ENCODE measurements around the gene RSPO4.

RSPO4 gene

DNA sequence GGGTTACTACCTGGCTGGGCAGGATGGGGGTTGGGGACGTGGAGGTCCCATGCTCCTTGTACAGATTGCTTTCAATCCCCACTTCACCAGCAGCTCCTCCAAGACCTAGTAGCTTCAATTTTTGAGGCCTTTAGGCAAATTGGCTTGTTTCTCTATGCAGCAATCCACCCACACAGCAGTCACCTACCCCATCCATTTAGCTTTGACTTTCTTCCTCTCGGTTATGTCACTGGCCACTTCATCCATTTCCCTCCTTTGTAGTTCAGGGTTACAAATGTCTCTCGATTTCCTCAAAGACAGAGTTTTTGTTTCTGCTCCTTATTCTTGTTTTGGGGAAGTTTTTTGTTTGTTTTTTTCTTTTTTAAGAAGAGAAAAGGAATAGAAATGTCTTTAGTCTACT, 33.4 kb upstream of the RSPO4 start:
- TF ChIP-seq EZH2phosphoT487 (conservative IDR thresholded peaks at IDR 0.05; ENCODE audit: low read length), result no peak
- TF ChIP-seq, protein P1, sequence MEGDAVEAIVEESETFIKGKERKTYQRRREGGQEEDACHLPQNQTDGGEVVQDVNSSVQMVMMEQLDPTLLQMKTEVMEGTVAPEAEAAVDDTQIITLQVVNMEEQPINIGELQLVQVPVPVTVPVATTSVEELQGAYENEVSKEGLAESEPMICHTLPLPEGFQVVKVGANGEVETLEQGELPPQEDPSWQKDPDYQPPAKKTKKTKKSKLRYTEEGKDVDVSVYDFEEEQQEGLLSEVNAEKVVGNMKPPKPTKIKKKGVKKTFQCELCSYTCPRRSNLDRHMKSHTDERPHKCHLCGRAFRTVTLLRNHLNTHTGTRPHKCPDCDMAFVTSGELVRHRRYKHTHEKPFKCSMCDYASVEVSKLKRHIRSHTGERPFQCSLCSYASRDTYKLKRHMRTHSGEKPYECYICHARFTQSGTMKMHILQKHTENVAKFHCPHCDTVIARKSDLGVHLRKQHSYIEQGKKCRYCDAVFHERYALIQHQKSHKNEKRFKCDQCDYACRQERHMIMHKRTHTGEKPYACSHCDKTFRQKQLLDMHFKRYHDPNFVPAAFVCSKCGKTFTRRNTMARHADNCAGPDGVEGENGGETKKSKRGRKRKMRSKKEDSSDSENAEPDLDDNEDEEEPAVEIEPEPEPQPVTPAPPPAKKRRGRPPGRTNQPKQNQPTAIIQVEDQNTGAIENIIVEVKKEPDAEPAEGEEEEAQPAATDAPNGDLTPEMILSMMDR (IDR thresholded peaks at IDR 0.05; ENCODE audit: insufficient read depth, low read length, poor library complexity, severe bottlenecking), result no peak

DNA sequence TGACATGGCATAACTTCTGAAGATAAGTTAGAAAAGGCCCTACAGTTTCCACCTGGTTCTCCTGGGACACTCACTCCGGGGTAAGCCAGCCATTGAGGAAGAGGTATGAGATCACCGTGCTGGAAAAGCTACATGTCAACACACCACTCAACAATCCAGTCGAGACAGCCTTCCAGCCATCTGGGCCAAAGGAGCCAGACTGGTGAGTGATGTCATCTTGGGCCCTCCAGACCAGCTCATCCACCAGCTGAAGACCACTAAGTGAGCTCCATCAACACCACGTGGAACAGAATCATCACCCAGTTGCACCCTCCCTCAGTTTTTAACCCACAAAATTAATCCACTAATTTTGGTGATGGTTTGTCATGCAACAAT, 32.3 kb upstream of the RSPO4 start:
- H4K20me1 ChIP-seq (ENCODE audit: low read depth, low read length), result no peaks in the 10 kb centered on the region
- H3K9me2 ChIP-seq (replicated peaks; ENCODE audit: insufficient read depth, low read length), result no peaks in the 10 kb centered on the region
- H3K4me2 ChIP-seq (ENCODE audit: low read depth, low read length, poor library complexity, severe bottlenecking), result no peak overlapping the region
- no peaks in the 10 kb centered on the region for H3K79me2 ChIP-seq (ENCODE audit: insufficient read depth, low read length)
- H2AFZ ChIP-seq (ENCODE audit: low read depth, low read length, severe bottlenecking), result no peak overlapping the region
- H3K27me3 ChIP-seq (ENCODE audit: low read length), result no peaks in the 10 kb centered on the region
- H3F3A ChIP-seq (ENCODE audit: insufficient read depth), result no peaks in the 10 kb centered on the region
- H3K36me3 ChIP-seq (ENCODE audit: low read length), result no peaks in the 10 kb centered on the region
- no peak overlapping the region for H3K4me3 ChIP-seq (ENCODE audit: insufficient read depth, low read length, poor library complexity, severe bottlenecking)
- H3K9ac ChIP-seq (ENCODE audit: low read length), result no peak overlapping the region
- H3K27ac ChIP-seq (ENCODE audit: low read depth, low read length), result no peak overlapping the region
- no peak for TF ChIP-seq EZH2phosphoT487 (conservative IDR thresholded peaks at IDR 0.05; ENCODE audit: low read length)
- TF ChIP-seq, protein P1 (IDR thresholded peaks at IDR 0.05; ENCODE audit: insufficient read depth, low read length, poor library complexity, severe bottlenecking), result no peak
- no peaks in the 10 kb centered on the region for H3K9me3 ChIP-seq (ENCODE audit: insufficient read depth, low read length)

More for the DNA sequence above, 33.4 kb upstream of the RSPO4 start:
- Histone ChIP-seq H3K4me3 (ENCODE audit: insufficient read depth, low read length, poor library complexity, severe bottlenecking) (no peak overlapping the region), H3K4me2 (ENCODE audit: low read depth, low read length, poor library complexity, severe bottlenecking) (no peak overlapping the region), H3K27ac (ENCODE audit: low read depth, low read length) (no peak overlapping the region), H3K9me3 (ENCODE audit: insufficient read depth, low read length) (no peaks in the 10 kb centered on the region), H3K9me2 (replicated peaks; ENCODE audit: insufficient read depth, low read length) (no peaks in the 10 kb centered on the region), H3F3A (ENCODE audit: insufficient read depth) (no peaks in the 10 kb centered on the region), H3K79me2 (ENCODE audit: insufficient read depth, low read length) (no peaks in the 10 kb centered on the region), H4K20me1 (ENCODE audit: low read depth, low read length) (no peaks in the 10 kb centered on the region), H2AFZ (ENCODE audit: low read depth, low read length, severe bottlenecking) (no peak overlapping the region), H3K36me3 (ENCODE audit: low read length) (no peaks in the 10 kb centered on the region), H3K27me3 (ENCODE audit: low read length) (no peaks in the 10 kb centered on the region), H3K9ac (ENCODE audit: low read length) (no peak overlapping the region)

DNA sequence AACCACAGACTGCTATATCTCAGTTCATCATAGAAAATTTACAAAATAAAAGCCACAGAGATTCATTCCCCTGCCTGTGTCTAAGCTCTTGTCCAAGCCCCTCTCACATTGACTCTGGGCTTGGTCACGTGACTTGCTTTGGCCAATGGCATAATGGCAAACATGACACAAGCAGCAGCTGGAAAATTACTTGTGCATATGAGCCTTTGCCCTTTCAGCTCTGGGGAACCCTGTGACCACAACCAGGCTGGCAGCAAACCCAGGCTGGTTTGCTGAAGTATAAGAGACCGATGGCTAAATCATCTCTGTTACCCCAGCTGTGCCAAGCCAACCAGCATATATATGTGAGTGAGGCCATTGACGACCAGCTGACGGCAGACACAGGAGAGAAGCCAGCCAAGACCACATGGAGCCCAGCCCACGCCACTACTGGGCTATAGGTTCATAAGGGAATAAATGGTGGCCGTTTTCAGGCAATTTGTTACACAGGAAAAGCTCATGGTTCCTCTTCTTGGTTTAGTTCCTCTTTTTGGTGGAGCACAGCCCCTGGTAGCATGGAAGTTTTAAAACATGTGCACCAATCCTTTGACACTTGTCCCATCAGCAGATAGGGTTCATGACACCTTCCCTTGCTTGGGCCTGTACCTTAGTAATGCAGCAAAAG, 31.8 kb upstream of the RSPO4 start:
- Histone ChIP-seq H3K36me3 (ENCODE audit: low read length) (no peaks in the 10 kb centered on the region), H4K20me1 (ENCODE audit: low read depth, low read length) (no peaks in the 10 kb centered on the region), H3K4me3 (ENCODE audit: insufficient read depth, low read length, poor library complexity, severe bottlenecking) (no peak overlapping the region), H3K9me3 (ENCODE audit: insufficient read depth, low read length) (no peaks in the 10 kb centered on the region), H3K27me3 (ENCODE audit: low read length) (no peaks in the 10 kb centered on the region), H3K9ac (ENCODE audit: low read length) (no peak overlapping the region), H3K79me2 (ENCODE audit: insufficient read depth, low read length) (no peaks in the 10 kb centered on the region), H3K27ac (ENCODE audit: low read depth, low read length) (no peak overlapping the region), H2AFZ (ENCODE audit: low read depth, low read length, severe bottlenecking) (no peak overlapping the region), H3F3A (ENCODE audit: insufficient read depth) (no peaks in the 10 kb centered on the region), H3K9me2 (replicated peaks; ENCODE audit: insufficient read depth, low read length) (no peaks in the 10 kb centered on the region), H3K4me2 (ENCODE audit: low read depth, low read length, poor library complexity, severe bottlenecking) (no peak overlapping the region)
- TF ChIP-seq, protein P1 (IDR thresholded peaks at IDR 0.05; ENCODE audit: insufficient read depth, low read length, poor library complexity, severe bottlenecking), result no peak
